ENCODE results near the gene WDFY1. TPM values are rescaled to one million over a fixed set of nuclear protein-coding genes. Genes with fewer than 3 reads are reported as not detected.
A peak's percentile ranks its signal among the peaks of the same experiment; 100 is the strongest.

WDFY1 gene
- total and polyA plus RNA-seq, 2 donors from 2014 or later = 10.4 to 38.4 TPM

DNA sequence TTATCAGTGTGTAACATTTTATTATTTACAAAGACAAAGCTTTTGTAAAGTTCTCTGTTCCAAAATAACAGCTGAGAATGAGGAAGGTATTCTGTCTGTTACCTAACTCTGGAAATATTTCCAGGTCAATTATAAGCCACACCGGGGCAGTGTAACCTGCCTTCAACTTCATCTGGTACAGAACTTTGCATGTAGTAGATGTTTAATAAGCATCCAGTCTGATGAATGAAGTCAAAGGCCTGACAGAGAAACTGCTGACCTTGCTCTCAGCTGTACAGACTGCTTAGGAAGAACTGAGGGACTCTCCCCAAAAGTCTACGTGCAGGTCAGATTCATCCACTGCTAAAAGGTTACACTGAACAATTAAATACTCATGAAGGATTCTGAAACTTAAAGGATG, 43.3 kb downstream of the WDFY1 start:
- Histone ChIP-seq H3K9ac (ENCODE audit: low read length in 3 of 3) (no peak overlapping the region), H3K4me1 (ENCODE audit: control insufficient read depth in 2 of 3, insufficient read depth in 2 of 3, low read depth in 1 of 3, low read length in 3 of 3) (peaks cover 0 to 7% (median 0%) of the 10 kb centered on the region in 3 donors), H3K9me3 (ENCODE audit: control insufficient read depth in 2 of 3, insufficient read depth in 1 of 3, low read length in 3 of 3) (no peaks in the 10 kb centered on the region), H3K36me3 (ENCODE audit: control insufficient read depth in 2 of 3, insufficient read depth in 3 of 3, low read length in 3 of 3) (peaks cover 0 to 35% (median 21%) of the 10 kb centered on the region in 3 donors), H3K27me3 (ENCODE audit: control insufficient read depth, insufficient read depth, low read length) (no peaks in the 10 kb centered on the region), H3K4me3 (ENCODE audit: low read length in 3 of 3) (no peak overlapping the region), H3K27ac (ENCODE audit: low read depth in 2 of 2, low read length in 2 of 2) (no peak overlapping the region)
- no peak for DNase-seq
- peak; percentile 19 for TF ChIP-seq CTCF (IDR thresholded peaks at IDR 0.05; ENCODE audit: borderline replicate concordance, extremely low read depth, insufficient read depth)
- intact Hi-C loops (cut with DNase I) = no loop called here
- peak; percentile 76 for FAIRE-seq

- Histone ChIP-seq H3K27ac (ENCODE audit: low read depth in 2 of 2, low read length in 2 of 2) (no peak overlapping the region), H3K4me1 (ENCODE audit: control insufficient read depth in 2 of 3, insufficient read depth in 2 of 3, low read depth in 1 of 3, low read length in 3 of 3) (peaks cover 0 to 10% (median 0%) of the 10 kb centered on the region in 3 donors), H3K9me3 (ENCODE audit: control insufficient read depth in 2 of 3, insufficient read depth in 1 of 3, low read length in 3 of 3) (no peaks in the 10 kb centered on the region), H3K4me3 (ENCODE audit: low read length in 3 of 3) (no peak overlapping the region), H3K27me3 (ENCODE audit: control insufficient read depth, insufficient read depth, low read length) (no peaks in the 10 kb centered on the region), H3K36me3 (ENCODE audit: control insufficient read depth in 2 of 3, insufficient read depth in 3 of 3, low read length in 3 of 3) (peaks cover 0 to 35% (median 21%) of the 10 kb centered on the region in 3 donors), H3K9ac (ENCODE audit: low read length in 3 of 3) (no peak overlapping the region)
- TF ChIP-seq CTCF (IDR thresholded peaks at IDR 0.05; ENCODE audit: borderline replicate concordance, extremely low read depth, insufficient read depth) = no peak
- FAIRE-seq (no peak), DNase-seq (no peak)
- intact Hi-C loops (cut with DNase I) = no loop called here
Measured at GRCh38 chr2:223901311-223901710, 43.8 kb downstream of the WDFY1 start.

GRCh38 chr2:223900531-223900930, 44.6 kb downstream of the WDFY1 start:
- Histone ChIP-seq H3K27ac (ENCODE audit: low read depth in 2 of 2, low read length in 2 of 2) (no peak overlapping the region), H3K27me3 (ENCODE audit: control insufficient read depth, insufficient read depth, low read length) (no peaks in the 10 kb centered on the region), H3K9ac (ENCODE audit: low read length in 3 of 3) (no peak overlapping the region), H3K36me3 (ENCODE audit: control insufficient read depth in 2 of 3, insufficient read depth in 3 of 3, low read length in 3 of 3) (peaks cover 0 to 30% (median 21%) of the 10 kb centered on the region in 3 donors), H3K9me3 (ENCODE audit: control insufficient read depth in 2 of 3, insufficient read depth in 1 of 3, low read length in 3 of 3) (no peaks in the 10 kb centered on the region), H3K4me1 (ENCODE audit: control insufficient read depth in 2 of 3, insufficient read depth in 2 of 3, low read depth in 1 of 3, low read length in 3 of 3) (peaks cover 0 to 10% (median 0%) of the 10 kb centered on the region in 3 donors), H3K4me3 (ENCODE audit: low read length in 3 of 3) (no peak overlapping the region)
- no peak for FAIRE-seq
- no peak for DNase-seq
- intact Hi-C loops (cut with DNase I) = no loop called here
- no peak for TF ChIP-seq CTCF (IDR thresholded peaks at IDR 0.05; ENCODE audit: borderline replicate concordance, extremely low read depth, insufficient read depth)

DNA sequence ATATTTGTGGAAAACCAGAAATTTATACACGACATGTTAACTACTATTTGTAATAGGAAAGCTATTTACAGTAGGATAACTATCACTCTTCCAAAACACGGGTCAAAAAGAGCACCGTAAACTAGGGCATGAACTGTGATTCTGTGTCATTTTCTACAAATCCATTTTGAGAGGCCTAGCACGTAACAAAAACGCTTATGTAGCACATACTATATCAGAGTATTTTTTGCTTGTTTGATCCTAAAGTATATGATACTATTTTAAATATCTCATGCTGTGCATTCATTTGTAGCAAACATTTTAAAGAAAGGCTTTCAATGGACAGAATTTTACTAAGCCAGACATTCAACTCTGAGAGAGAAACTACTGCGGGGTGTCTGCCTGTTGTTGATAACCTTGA, 45.1 kb downstream of the WDFY1 start:
- TF ChIP-seq CTCF (IDR thresholded peaks at IDR 0.05; ENCODE audit: borderline replicate concordance, extremely low read depth, insufficient read depth) = no peak
- Histone ChIP-seq H3K27ac (ENCODE audit: low read depth in 2 of 2, low read length in 2 of 2) (no peak overlapping the region), H3K4me3 (ENCODE audit: low read length in 3 of 3) (no peak overlapping the region), H3K4me1 (ENCODE audit: control insufficient read depth in 2 of 3, insufficient read depth in 2 of 3, low read depth in 1 of 3, low read length in 3 of 3) (peaks cover 0 to 10% (median 0%) of the 10 kb centered on the region in 3 donors), H3K27me3 (ENCODE audit: control insufficient read depth, insufficient read depth, low read length) (no peaks in the 10 kb centered on the region), H3K9me3 (ENCODE audit: control insufficient read depth in 2 of 3, insufficient read depth in 1 of 3, low read length in 3 of 3) (no peaks in the 10 kb centered on the region), H3K36me3 (ENCODE audit: control insufficient read depth in 2 of 3, insufficient read depth in 3 of 3, low read length in 3 of 3) (peaks cover 0 to 31% (median 24%) of the 10 kb centered on the region in 3 donors), H3K9ac (ENCODE audit: low read length in 3 of 3) (no peak overlapping the region)
- DNase-seq (no peak), FAIRE-seq (no peak)
- intact Hi-C loops (cut with DNase I) = no loop called here
